ENCODE data around the gene CDK16.
A peak's percentile ranks its signal among the peaks of the same experiment; 100 is the strongest.

The CDK16 gene

DNA sequence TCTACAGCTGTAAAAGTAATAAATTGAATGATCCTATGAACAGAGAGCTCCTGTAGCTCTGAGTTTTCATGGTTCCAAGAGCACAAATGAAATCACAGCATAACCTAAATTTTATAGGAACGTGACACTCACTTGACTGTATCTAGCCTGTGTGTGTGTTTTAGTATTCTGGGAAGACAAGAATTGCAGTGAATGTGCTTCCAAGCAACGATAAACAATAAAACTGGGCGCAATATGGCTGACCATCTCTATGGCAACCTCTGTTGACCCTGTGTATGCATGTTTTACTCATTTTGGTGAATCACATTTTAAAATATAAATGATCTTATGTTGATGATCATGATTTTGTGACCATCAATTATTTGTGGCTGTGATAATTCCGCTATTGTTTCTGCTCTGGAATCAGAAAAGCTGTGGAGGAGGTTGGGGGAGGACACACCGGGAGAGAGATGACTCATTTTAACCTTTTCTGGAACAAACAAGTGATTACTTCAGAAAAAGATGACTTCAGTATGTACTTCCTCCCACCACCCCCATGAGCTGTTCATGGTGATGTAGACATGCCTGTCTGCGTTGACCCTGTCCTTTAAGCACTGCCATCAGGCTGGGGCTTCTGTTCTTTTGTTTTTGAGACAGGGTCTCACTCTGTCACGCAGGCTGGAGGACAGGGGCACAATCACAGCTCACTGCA lies 46.1 kb downstream of the CDK16 start:
- Histone ChIP-seq H3K27me3 (ENCODE audit: insufficient read depth, poor library complexity, severe bottlenecking) (no peaks in the 10 kb centered on the region), H3K27ac (replicated peaks) (peak overlapping the region; percentile 26; the same call in 1 of the 2 replicates), H3K4me3 (replicated peaks; ENCODE audit: insufficient read depth, low read length) (no peak overlapping the region)
- TF ChIP-seq CTCF (IDR thresholded peaks at IDR 0.05; ENCODE audit: insufficient read depth, low read length) = no peak
- TF ChIP-seq, protein P1, sequence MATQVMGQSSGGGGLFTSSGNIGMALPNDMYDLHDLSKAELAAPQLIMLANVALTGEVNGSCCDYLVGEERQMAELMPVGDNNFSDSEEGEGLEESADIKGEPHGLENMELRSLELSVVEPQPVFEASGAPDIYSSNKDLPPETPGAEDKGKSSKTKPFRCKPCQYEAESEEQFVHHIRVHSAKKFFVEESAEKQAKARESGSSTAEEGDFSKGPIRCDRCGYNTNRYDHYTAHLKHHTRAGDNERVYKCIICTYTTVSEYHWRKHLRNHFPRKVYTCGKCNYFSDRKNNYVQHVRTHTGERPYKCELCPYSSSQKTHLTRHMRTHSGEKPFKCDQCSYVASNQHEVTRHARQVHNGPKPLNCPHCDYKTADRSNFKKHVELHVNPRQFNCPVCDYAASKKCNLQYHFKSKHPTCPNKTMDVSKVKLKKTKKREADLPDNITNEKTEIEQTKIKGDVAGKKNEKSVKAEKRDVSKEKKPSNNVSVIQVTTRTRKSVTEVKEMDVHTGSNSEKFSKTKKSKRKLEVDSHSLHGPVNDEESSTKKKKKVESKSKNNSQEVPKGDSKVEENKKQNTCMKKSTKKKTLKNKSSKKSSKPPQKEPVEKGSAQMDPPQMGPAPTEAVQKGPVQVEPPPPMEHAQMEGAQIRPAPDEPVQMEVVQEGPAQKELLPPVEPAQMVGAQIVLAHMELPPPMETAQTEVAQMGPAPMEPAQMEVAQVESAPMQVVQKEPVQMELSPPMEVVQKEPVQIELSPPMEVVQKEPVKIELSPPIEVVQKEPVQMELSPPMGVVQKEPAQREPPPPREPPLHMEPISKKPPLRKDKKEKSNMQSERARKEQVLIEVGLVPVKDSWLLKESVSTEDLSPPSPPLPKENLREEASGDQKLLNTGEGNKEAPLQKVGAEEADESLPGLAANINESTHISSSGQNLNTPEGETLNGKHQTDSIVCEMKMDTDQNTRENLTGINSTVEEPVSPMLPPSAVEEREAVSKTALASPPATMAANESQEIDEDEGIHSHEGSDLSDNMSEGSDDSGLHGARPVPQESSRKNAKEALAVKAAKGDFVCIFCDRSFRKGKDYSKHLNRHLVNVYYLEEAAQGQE (IDR thresholded peaks at IDR 0.05; ENCODE audit: insufficient replicate concordance, low read depth) = no peak
- no peak for TF ChIP-seq GABPA (IDR thresholded peaks at IDR 0.05; ENCODE audit: low read depth)
- TF ChIP-seq POLR2AphosphoS5 (IDR thresholded peaks at IDR 0.05; ENCODE audit: low read depth) = no peak
- TF ChIP-seq SPI1 (IDR thresholded peaks at IDR 0.05; ENCODE audit: borderline replicate concordance, low read depth) = no peak
- DNase-seq (ENCODE audit: low read depth in 1 of 2, low spot score in 1 of 2) = peak; percentile 36 to 57

DNA sequence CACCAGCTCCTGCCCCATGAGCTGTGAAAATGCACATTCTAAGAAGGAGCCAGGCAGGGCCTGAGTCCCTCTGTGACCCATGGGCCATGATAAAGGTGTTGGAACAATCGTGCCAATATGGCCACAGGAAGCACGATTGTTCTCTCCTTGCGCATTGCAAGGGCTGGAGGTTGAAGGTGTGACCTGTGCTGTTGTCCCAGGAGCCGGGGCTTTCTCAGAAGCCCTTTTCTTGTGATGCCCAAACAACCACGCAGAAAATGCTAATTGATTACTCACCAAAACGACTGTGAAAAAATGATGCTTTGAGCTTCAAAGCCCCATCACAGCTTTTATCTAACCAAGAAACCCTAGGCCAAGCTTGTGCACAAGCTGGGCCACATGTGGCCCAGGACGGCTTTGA lies 48.2 kb downstream of the CDK16 start:
- no peak overlapping the region for H3K4me3 ChIP-seq (replicated peaks; ENCODE audit: insufficient read depth, low read length)
- no peak for DNase-seq (ENCODE audit: low read depth in 1 of 2, low spot score in 1 of 2)
- no peak for TF ChIP-seq GABPA (IDR thresholded peaks at IDR 0.05; ENCODE audit: low read depth)
- TF ChIP-seq, protein P1 (IDR thresholded peaks at IDR 0.05; ENCODE audit: insufficient replicate concordance, low read depth) = no peak
- no peak for TF ChIP-seq CTCF (IDR thresholded peaks at IDR 0.05; ENCODE audit: insufficient read depth, low read length)
- no peaks in the 10 kb centered on the region for H3K27me3 ChIP-seq (ENCODE audit: insufficient read depth, poor library complexity, severe bottlenecking)
- no peak overlapping the region for H3K27ac ChIP-seq (replicated peaks)

GRCh38 chrX:47272013-47272408 lies 53.5 kb downstream of the CDK16 start:
- Histone ChIP-seq H3K27ac (replicated peaks) (no peak overlapping the region), H3K27me3 (ENCODE audit: insufficient read depth, poor library complexity, severe bottlenecking) (no peaks in the 10 kb centered on the region), H3K4me3 (replicated peaks; ENCODE audit: insufficient read depth, low read length) (no peak overlapping the region)
- no peak for DNase-seq (ENCODE audit: low read depth in 1 of 2, low spot score in 1 of 2)
- no peak for TF ChIP-seq CTCF (IDR thresholded peaks at IDR 0.05; ENCODE audit: insufficient read depth, low read length)
- TF ChIP-seq SPI1 (IDR thresholded peaks at IDR 0.05; ENCODE audit: borderline replicate concordance, low read depth) = no peak
- TF ChIP-seq GABPA (IDR thresholded peaks at IDR 0.05; ENCODE audit: low read depth) = no peak
- TF ChIP-seq POLR2AphosphoS5 (IDR thresholded peaks at IDR 0.05; ENCODE audit: low read depth) = no peak
- TF ChIP-seq, protein P1 (IDR thresholded peaks at IDR 0.05; ENCODE audit: insufficient replicate concordance, low read depth) = no peak
